NOMO-1 treated with dmso at 0.1 percent for 144 hours (cell line): ENCODE data around the gene TBL1X.
"Not testable (repeated sequence)": the region's sequence is repeated elsewhere in the genome, so short reads cannot be mapped to it uniquely, and the experiment has no call there.

Experiments used
- DNase-seq: peaks from one replicate; lab custom pipeline; 2025; ENCODE audit not compliant: unreplicated experiment; lab: John Stamatoyannopoulos, UW

TBL1X gene

GRCh38 chrX:9464435-9465371, at the start of gene TBL1X:
Gene TBL1X (plus strand): TSS chrX:9465058. CDS start chrX:9653587, 188,529 bp downstream.
- DNase-seq: peak; percentile 7

GRCh38 chrX:9416562-9417348, 48.1 kb upstream of the TBL1X start:
- DNase-seq: no peak

- no peak for DNase-seq
Measured at GRCh38 chrX:9418262-9418661, 46.6 kb upstream of the TBL1X start.

- DNase-seq: no peak
Measured at GRCh38 chrX:9420275-9421265, 44.3 kb upstream of the TBL1X start.

GRCh38 chrX:9429767-9430166, 35.1 kb upstream of the TBL1X start:
- no peak for DNase-seq

GRCh38 chrX:9430346-9430921, 34.4 kb upstream of the TBL1X start:
- no peak for DNase-seq

- no peak for DNase-seq
Measured at GRCh38 chrX:9431281-9431680, 33.6 kb upstream of the TBL1X start.

GRCh38 chrX:9433596-9433995, 31.3 kb upstream of the TBL1X start:
- DNase-seq: no peak

GRCh38 chrX:9434051-9434550, 30.8 kb upstream of the TBL1X start:
- no peak for DNase-seq

GRCh38 chrX:9435086-9435485, 29.8 kb upstream of the TBL1X start:
- DNase-seq: not testable (repeated sequence)

- DNase-seq: no peak
Measured at GRCh38 chrX:9436812-9437211, 28.0 kb upstream of the TBL1X start.

GRCh38 chrX:9438933-9439494, 25.8 kb upstream of the TBL1X start:
- DNase-seq: no peak

- peak; percentile 27 for DNase-seq
Measured at GRCh38 chrX:9440116-9440844, 24.6 kb upstream of the TBL1X start.

- DNase-seq: peak; percentile 55
Measured at GRCh38 chrX:9442056-9442455, 22.8 kb upstream of the TBL1X start.

GRCh38 chrX:9443327-9443726, 21.5 kb upstream of the TBL1X start:
- DNase-seq: no peak

GRCh38 chrX:9447906-9448305, 17.0 kb upstream of the TBL1X start:
- no peak for DNase-seq

- peak; percentile 15 for DNase-seq
Measured at GRCh38 chrX:9456250-9457074, 8.4 kb upstream of the TBL1X start.

GRCh38 chrX:9458034-9458433, 6.8 kb upstream of the TBL1X start:
- not testable (repeated sequence) for DNase-seq
